HL-60 (cell line): ENCODE results near the gene HTR2B.

Source experiments
- GABPA ChIP-seq: IDR thresholded peaks from 2 replicates; pipeline ENCODE4 v1.6.1; 2012; ENCODE audit warnings: low read depth
- POLR2AphosphoS5 ChIP-seq: IDR thresholded peaks from 2 replicates; pipeline ENCODE4 v1.6.1; 2012; ENCODE audit warnings: low read depth
- REST ChIP-seq: IDR thresholded peaks from 2 replicates; pipeline ENCODE4 v1.6.1; 2012; ENCODE audit warnings: low read depth; ENCODE audit not compliant: insufficient replicate concordance
- SPI1 ChIP-seq: IDR thresholded peaks from 2 replicates; pipeline ENCODE4 v1.6.1; 2012; ENCODE audit warnings: low read depth, mild to moderate bottlenecking, borderline replicate concordance
- TF ChIP-seq, protein P1 (sequence below): IDR thresholded peaks from one replicate; pipeline ENCODE4 v1.5.1; 2011; ENCODE audit warnings: low read length, control low read depth, inconsistent platforms; ENCODE audit not compliant: insufficient read depth

- TF ChIP-seq, protein P1, sequence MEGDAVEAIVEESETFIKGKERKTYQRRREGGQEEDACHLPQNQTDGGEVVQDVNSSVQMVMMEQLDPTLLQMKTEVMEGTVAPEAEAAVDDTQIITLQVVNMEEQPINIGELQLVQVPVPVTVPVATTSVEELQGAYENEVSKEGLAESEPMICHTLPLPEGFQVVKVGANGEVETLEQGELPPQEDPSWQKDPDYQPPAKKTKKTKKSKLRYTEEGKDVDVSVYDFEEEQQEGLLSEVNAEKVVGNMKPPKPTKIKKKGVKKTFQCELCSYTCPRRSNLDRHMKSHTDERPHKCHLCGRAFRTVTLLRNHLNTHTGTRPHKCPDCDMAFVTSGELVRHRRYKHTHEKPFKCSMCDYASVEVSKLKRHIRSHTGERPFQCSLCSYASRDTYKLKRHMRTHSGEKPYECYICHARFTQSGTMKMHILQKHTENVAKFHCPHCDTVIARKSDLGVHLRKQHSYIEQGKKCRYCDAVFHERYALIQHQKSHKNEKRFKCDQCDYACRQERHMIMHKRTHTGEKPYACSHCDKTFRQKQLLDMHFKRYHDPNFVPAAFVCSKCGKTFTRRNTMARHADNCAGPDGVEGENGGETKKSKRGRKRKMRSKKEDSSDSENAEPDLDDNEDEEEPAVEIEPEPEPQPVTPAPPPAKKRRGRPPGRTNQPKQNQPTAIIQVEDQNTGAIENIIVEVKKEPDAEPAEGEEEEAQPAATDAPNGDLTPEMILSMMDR, result no peak
- TF ChIP-seq REST (no peak), GABPA (no peak), POLR2AphosphoS5 (no peak), SPI1 (no peak)
Measured at GRCh38 chr2:231115651-231116050, 9.2 kb downstream of the HTR2B start.
